K562 (cell line): ENCODE results near the gene CDCA3. TPM values are rescaled to one million over a fixed set of nuclear protein-coding genes. Genes with fewer than 3 reads are reported as not detected.
A peak's percentile ranks its signal among the peaks of the same experiment; 100 is the strongest.

Source experiments
- ATAC-seq: fragments of 200-7000 bp; cut with Tn5 transposase; 3 replicates; pipeline ENCODE4 v1.9.1; 2020; ENCODE audit warnings: moderate library complexity
- BruUV-seq: library from RNA; stranded (reverse); fragments of 400-500 nt; replicated peaks from 2 replicates; lab custom pipeline; 2021; lab: Mats Ljungman, UMichigan
- CTCF ChIA-PET: fragments of 300-600 bp; formaldehyde crosslinking; extraction: SDS; loops from one replicate; lab custom pipeline; 2021; ENCODE audit warnings: low intra/inter-chr PET ratio; lab: Yijun Ruan, JAX
- POLR2A ChIA-PET: fragments of 300-600, 350-650 bp; sonication (Branson Sonifier 250); formaldehyde crosslinking; extraction: SDS; loops from one replicate; lab custom pipeline; 2021; ENCODE audit warnings: antibody characterized with exemption, inconsistent platforms; lab: Yijun Ruan, JAX
- DNase-seq, 4 experiments: peaks; one replicate each; pipeline versions ENCODE4 v3.0.0 to v3.0.0-alpha.2; 2011 to 2018; ENCODE audit warnings: low spot score in 3 of 4, mixed read lengths in 3 of 4; ENCODE audit errors: extremely low read depth in 1 of 4
- FAIRE-seq: peaks from 2 replicates; lab custom pipeline; 2011; peaks lifted over from hg19 to GRCh38; lab: Jason Lieb, UNC
- H2AFZ ChIP-seq: 2 replicates; pipeline ENCODE4 v1.6.0; 2011; ENCODE audit warnings: low read depth, low read length, control low read depth, inconsistent platforms
- H3K27ac ChIP-seq: fragments of 200-600 bp; 3 replicates; pipeline ENCODE4 v1.8.0; 2011; ENCODE audit warnings: low read depth, mild to moderate bottlenecking, control low read depth, inconsistent platforms, low read length, moderate library complexity, mixed read lengths; ENCODE audit errors: extremely low read depth
- H3K27me3 ChIP-seq, 2 experiments: fragments of 300-600 bp in 1 of 2; 2 replicates in 1 of 2; 3 replicates in 1 of 2; pipeline versions ENCODE4 v1.6.0 to v1.8.0; 2011; ENCODE audit warnings: inconsistent platforms in 2 of 2, low read length in 2 of 2, mild to moderate bottlenecking in 1 of 2, mixed read lengths in 1 of 2, moderate library complexity in 1 of 2; ENCODE audit not compliant: control insufficient read depth in 2 of 2, insufficient read depth in 2 of 2
- H3K36me3 ChIP-seq: fragments of 300-600 bp; 3 replicates; pipeline ENCODE4 v1.8.0; 2011; ENCODE audit warnings: mild to moderate bottlenecking, low read length, inconsistent platforms; ENCODE audit not compliant: control insufficient read depth, insufficient read depth
- H3K4me1 ChIP-seq, 2 experiments: fragments of 200-600 bp in 1 of 2; replicated peaks in 1 of 2; 2 replicates in 1 of 2; 3 replicates in 1 of 2; pipeline versions ENCODE4 v1.5.1 to v1.8.0; 2011; ENCODE audit warnings: inconsistent platforms in 2 of 2, low read length in 2 of 2, mild to moderate bottlenecking in 1 of 2, mixed read lengths in 1 of 2, moderate library complexity in 1 of 2; ENCODE audit not compliant: control insufficient read depth in 2 of 2, insufficient read depth in 2 of 2
- H3K4me2 ChIP-seq: 2 replicates; pipeline ENCODE4 v1.6.1; 2011; ENCODE audit warnings: low read length, control low read depth, inconsistent platforms, mixed read lengths; ENCODE audit not compliant: insufficient read depth
- H3K4me3 ChIP-seq: fragments of 200-600 bp; sonication (generic), shearing (Covaris generic); 2 replicates; pipeline ENCODE4 v1.5.1; 2016; ENCODE audit warnings: control low read depth, inconsistent platforms
- H3K79me2 ChIP-seq: fragments of 200-600 bp; 3 replicates; pipeline ENCODE4 v1.8.0; 2011; ENCODE audit warnings: low read length, inconsistent platforms; ENCODE audit not compliant: control insufficient read depth, insufficient read depth
- H3K9ac ChIP-seq, 2 experiments: 2 replicates each; pipeline versions ENCODE4 v1.6.0 to v1.6.1; 2011; ENCODE audit warnings: low read depth in 2 of 2, low read length in 2 of 2, control low read depth in 1 of 2, inconsistent platforms in 1 of 2, mild to moderate bottlenecking in 1 of 2, mixed read lengths in 1 of 2; ENCODE audit not compliant: insufficient read depth in 1 of 2
- H3K9me1 ChIP-seq: one replicate; pipeline ENCODE4 v1.6.0; 2011; ENCODE audit warnings: inconsistent platforms, mild to moderate bottlenecking, low read length, moderate library complexity; ENCODE audit not compliant: control insufficient read depth, insufficient read depth
- H3K9me3 ChIP-seq: replicated peaks from 2 replicates; pipeline ENCODE4 v1.5.1; 2011; ENCODE audit warnings: low read depth, low read length, inconsistent platforms; ENCODE audit not compliant: control insufficient read depth, insufficient read depth
- H4K20me1 ChIP-seq: replicated peaks from 2 replicates; pipeline ENCODE4 v1.6.1; 2011; ENCODE audit warnings: low read length, inconsistent platforms, mixed read lengths; ENCODE audit not compliant: control insufficient read depth, insufficient read depth
- CTCF ChIP-seq, 3 experiments: IDR thresholded peaks in 2 of 3; conservative IDR thresholded peaks in 1 of 3; 2 replicates each; pipeline ENCODE4 v1.5.1; 2011 to 2012; ENCODE audit warnings: low read length in 3 of 3, mild to moderate bottlenecking in 3 of 3, control low read depth in 2 of 3, improper control_type of control experiment in 1 of 3, inconsistent platforms in 1 of 3, low read depth in 1 of 3, mixed read lengths in 1 of 3, moderate library complexity in 1 of 3; ENCODE audit not compliant: insufficient read depth in 2 of 3
- CXXC5 ChIP-seq: fragments of 250-450 bp; sonication (Bioruptor Pico); IDR thresholded peaks from 2 replicates; pipeline ENCODE4 v1.8.0; 2022; ENCODE audit warnings: inconsistent platforms, mild to moderate bottlenecking, moderate library complexity
- ELF1 ChIP-seq: fragments of 200-800 bp; sonication (Bioruptor generic); IDR thresholded peaks from 2 replicates; pipeline ENCODE4 v1.6.1; 2016; ENCODE audit warnings: missing genetic modification characterization, missing compliant biosample characterization
- POLR2G ChIP-seq: fragments of 200-400 bp; formaldehyde crosslinking; IDR thresholded peaks from 2 replicates; pipeline ENCODE4 v1.6.1; 2017; ENCODE audit warnings: low read depth, mild to moderate bottlenecking, antibody characterized with exemption, low read length, moderate library complexity
- SMC3 ChIP-seq: conservative IDR thresholded peaks from 2 replicates; pipeline ENCODE4 v1.6.1; 2011; ENCODE audit warnings: low read depth, low read length, improper control_type of control experiment; ENCODE audit not compliant: insufficient read depth
- USF2 ChIP-seq: sonication (generic); formaldehyde crosslinking; IDR thresholded peaks from 2 replicates; pipeline ENCODE4 v1.5.0; 2020; ENCODE audit warnings: missing genetic modification reagents
- ZNF655 ChIP-seq: fragments of 250-450 bp; sonication (Bioruptor Pico); IDR thresholded peaks from 2 replicates; pipeline ENCODE4 v1.5.0; 2021
- WGBS: fragments of 100-300 bp; shearing (Covaris generic); methylation state at CpG from one replicate; pipeline ENCODE4 v1.1.6; 2016; ENCODE audit warnings: low coverage, mixed read lengths; ENCODE audit not compliant: insufficient coverage; ENCODE audit errors: missing lambda C conversion rate; 5-methylcytosine and 5-hydroxymethylcytosine counted together
- in situ Hi-C: fragments of 300-500 bp; cut with MboI; formaldehyde crosslinking; loops from 4 replicates; pipeline ENCODE4 v1.15.0; 2018; ENCODE audit warnings: inconsistent platforms, mixed read lengths
- intact Hi-C: fragments of 100-400 bp; cut with micrococcal nuclease; formaldehyde crosslinking; loops from 2 replicates; pipeline ENCODE4 v1.14.2; 2022
- polyA plus RNA-seq, 8 experiments: library from polyadenylated mRNA; depleted of rRNA in 4 of 8; stranded (reverse) in 5 of 8; unstranded in 3 of 8; fragments of >200 nt; fragmentation: Nextera tagmentation in 2 of 8; fragmentation: Illumina TruSeq in 1 of 8; extraction: Ambion mirVana in 2 of 8; extraction: Trizol in 1 of 8; gene quantifications; 2 replicates each; pipeline versions ENCODE4 v1.2.1 to v1.2.3, GENCODE V29; 2011 to 2014; ENCODE audit warnings: inconsistent platforms in 1 of 8, missing spikeins in 1 of 8
- total RNA-seq, 7 experiments: library from RNA; depleted of rRNA in 6 of 7; stranded (reverse); fragments of >200 nt in 6 of 7; fragmentation: Illumina TruSeq in 2 of 7; extraction: Trizol in 2 of 7; gene quantifications; 2 replicates each; pipeline versions ENCODE4 v1.2.1 to v1.2.3, GENCODE V29; 2011 to 2021; ENCODE audit warnings: low replicate concordance in 1 of 7

The CDCA3 gene
- total and polyA plus RNA-seq, 9 of the 15 experiments (the other 6 are each of a cell fraction or from before 2014, with no cell fraction given): 24.2 to 80.8 (median 55.1) TPM

GRCh38 chr12:6843118-6843902 is 7.8 kb downstream of the CDCA3 start (continued):
- TF ChIP-seq CTCF (IDR thresholded peaks at IDR 0.05 in 2 of 3, conservative IDR thresholded peaks at IDR 0.05 in 1 of 3; ENCODE audit: insufficient read depth in 2 of 3, low read depth in 1 of 3, low read length in 3 of 3): peak; percentile 49 to 51 (median 51)
- TF ChIP-seq USF2: peak; percentile 62
- TF ChIP-seq POLR2G: peak; percentile 66
- TF ChIP-seq SMC3: 0 out of 2 replicates have a peak, but pooled peaks have one; percentile 18
- TF ChIP-seq ELF1 (tag): peak; percentile 71

GRCh38 chr12:6842075-6842474 is 9.0 kb downstream of the CDCA3 start:
- in situ Hi-C loops: no loop called here
- 80% methylated on average over 1 of the region's 4 CpGs for WGBS
- H4K20me1 ChIP-seq: no peaks in the 10 kb centered on the region; the same call in 1 of the 2 replicates
- ATAC-seq (no peak), FAIRE-seq (no peak), DNase-seq (no peak)
- no peak overlapping the region for H2AFZ ChIP-seq
- CTCF ChIA-PET: no interaction called here
- peaks cover 71% of the 10 kb centered on the region; the same call in 2 of the 3 replicates for H3K36me3 ChIP-seq
- TF ChIP-seq ZNF655 (CRISPR knock-in tag) (no peak), CXXC5 (CRISPR knock-in tag) (no peak)
- BruUV-seq: no TSS peak
- peaks cover 10 to 51% of the 10 kb centered on the region in 2 experiments; a peak in 4 of 5 replicates for H3K4me1 ChIP-seq
- intact Hi-C loops: no loop called here
- H3K27ac ChIP-seq: no peak overlapping the region
- POLR2A ChIA-PET: interaction anchor here (1.1 to 4.8 kb wide), 5 partner anchors 8 to 153 kb away, joined by 4 to 39 read pairs (median 5); partner anchors contain the start of genes CDCA3, USP5 and ZNF384
- H3K27me3 ChIP-seq: no peaks in the 10 kb centered on the region
- no peak overlapping the region for H3K4me3 ChIP-seq
- no peaks in the 10 kb centered on the region for H3K79me2 ChIP-seq
- no peak overlapping the region for H3K4me2 ChIP-seq
- no peaks in the 10 kb centered on the region for H3K9me1 ChIP-seq
- H3K9ac ChIP-seq: no peak overlapping the region
- H3K9me3 ChIP-seq: no peaks in the 10 kb centered on the region
